ENCODE results near the gene TAS2R16. TPM values are rescaled to one million over a fixed set of nuclear protein-coding genes. Genes with fewer than 3 reads are reported as not detected.

TAS2R16 gene
- total RNA-seq, 1 donor from 2014 or later, result not detected

- Histone ChIP-seq H3K27ac (no peak overlapping the region), H3K36me3 (no peaks in the 10 kb centered on the region), H3K4me1 (no peaks in the 10 kb centered on the region), H3K4me3 (no peak overlapping the region), H3K9me3 (no peaks in the 10 kb centered on the region), H3K27me3 (no peaks in the 10 kb centered on the region)
- no peak for DNase-seq (ENCODE audit: extremely low spot score in 2 of 2)
- TF ChIP-seq CTCF (IDR thresholded peaks at IDR 0.05) (no peak), POLR2A (IDR thresholded peaks at IDR 0.05) (no peak), POLR2AphosphoS5 (IDR thresholded peaks at IDR 0.05; ENCODE audit: insufficient read depth in 1 of 2, low read depth in 1 of 2) (no peak)
- intact Hi-C loops (cut with DNase I), result no loop called here
These were observed 5.9 kb downstream of the TAS2R16 start for GRCh38 chr7:122989577-122989976.

- no peak for DNase-seq (ENCODE audit: extremely low spot score in 2 of 2)
- Histone ChIP-seq H3K27me3 (no peaks in the 10 kb centered on the region), H3K36me3 (no peaks in the 10 kb centered on the region), H3K4me3 (no peak overlapping the region), H3K9me3 (no peaks in the 10 kb centered on the region), H3K4me1 (no peaks in the 10 kb centered on the region), H3K27ac (no peak overlapping the region)
- TF ChIP-seq POLR2AphosphoS5 (IDR thresholded peaks at IDR 0.05; ENCODE audit: insufficient read depth in 1 of 2, low read depth in 1 of 2) (no peak), POLR2A (IDR thresholded peaks at IDR 0.05) (no peak), CTCF (IDR thresholded peaks at IDR 0.05) (no peak)
- intact Hi-C loops (cut with DNase I), result no loop called here
These were observed 6.5 kb downstream of the TAS2R16 start for GRCh38 chr7:122989041-122989440.

GRCh38 chr7:122988333-122988732 is 7.2 kb downstream of the TAS2R16 start:
- intact Hi-C loops (cut with DNase I), result no loop called here
- no peaks in the 10 kb centered on the region for H3K9me3 ChIP-seq
- no peaks in the 10 kb centered on the region for H3K27me3 ChIP-seq

GRCh38 chr7:122987463-122987862 is 8.0 kb downstream of the TAS2R16 start:
- intact Hi-C loops (cut with DNase I), result no loop called here
- Histone ChIP-seq H3K36me3 (no peaks in the 10 kb centered on the region), H3K4me1 (no peaks in the 10 kb centered on the region), H3K4me3 (no peak overlapping the region), H3K9me3 (no peaks in the 10 kb centered on the region), H3K27ac (no peak overlapping the region), H3K27me3 (no peaks in the 10 kb centered on the region)
- DNase-seq (ENCODE audit: extremely low spot score in 2 of 2), result no peak
- TF ChIP-seq POLR2A (IDR thresholded peaks at IDR 0.05), result no peak

More at GRCh38 chr7:122988333-122988732, 7.2 kb downstream of the TAS2R16 start:
- DNase-seq (ENCODE audit: extremely low spot score in 2 of 2), result no peak
- Histone ChIP-seq H3K36me3 (no peaks in the 10 kb centered on the region), H3K27ac (no peak overlapping the region), H3K4me3 (no peak overlapping the region), H3K4me1 (no peaks in the 10 kb centered on the region)
- TF ChIP-seq CTCF (IDR thresholded peaks at IDR 0.05) (no peak), POLR2AphosphoS5 (IDR thresholded peaks at IDR 0.05; ENCODE audit: insufficient read depth in 1 of 2, low read depth in 1 of 2) (no peak), POLR2A (IDR thresholded peaks at IDR 0.05) (no peak)

GRCh38 chr7:122984021-122984420 is 11.5 kb downstream of the TAS2R16 start:
- intact Hi-C loops (cut with DNase I), result no loop called here

More at GRCh38 chr7:122984021-122984420, 11.5 kb downstream of the TAS2R16 start:
- H3K36me3 ChIP-seq, result no peaks in the 10 kb centered on the region
- H3K27ac ChIP-seq, result no peak overlapping the region
- H3K27me3 ChIP-seq, result no peaks in the 10 kb centered on the region
- H3K4me3 ChIP-seq, result no peak overlapping the region
- H3K4me1 ChIP-seq, result no peaks in the 10 kb centered on the region
- TF ChIP-seq CTCF (IDR thresholded peaks at IDR 0.05) (no peak), POLR2A (IDR thresholded peaks at IDR 0.05) (no peak), POLR2AphosphoS5 (IDR thresholded peaks at IDR 0.05; ENCODE audit: insufficient read depth in 1 of 2, low read depth in 1 of 2) (no peak)
- no peak for DNase-seq (ENCODE audit: extremely low spot score in 2 of 2)
- H3K9me3 ChIP-seq, result no peaks in the 10 kb centered on the region
